GM11168 (cell line): ENCODE results near the gene MACROH2A2.
"Not testable (repeated sequence)": the region's sequence is repeated elsewhere in the genome, so short reads cannot be mapped to it uniquely, and the experiment has no call there.

Source experiments
- in situ Hi-C: fragments of 300-500 bp; cut with MboI; formaldehyde crosslinking; loops from one replicate; pipeline ENCODE4 v1.12.0; 2022; ENCODE audit warnings: low sequenced_read_pairs; ENCODE audit not compliant: unreplicated experiment

MACROH2A2 gene

GRCh38 chr10:70097459-70097858 lies 44.8 kb downstream of the MACROH2A2 start:
- in situ Hi-C loops: no loop called here

- in situ Hi-C loops: no loop called here
These were observed 45.6 kb downstream of the MACROH2A2 start for GRCh38 chr10:70098271-70098670.

- in situ Hi-C loops: not testable (repeated sequence)
These were observed 48.5 kb downstream of the MACROH2A2 start for GRCh38 chr10:70101068-70101562.

- in situ Hi-C loops: no loop called here
These were observed 49.0 kb downstream of the MACROH2A2 start for GRCh38 chr10:70101668-70102067.

- in situ Hi-C loops: no loop called here
These were observed 54.5 kb downstream of the MACROH2A2 start for GRCh38 chr10:70106958-70107791.

- in situ Hi-C loops: no loop called here
These were observed 56.6 kb downstream of the MACROH2A2 start for GRCh38 chr10:70109064-70109729.

DNA sequence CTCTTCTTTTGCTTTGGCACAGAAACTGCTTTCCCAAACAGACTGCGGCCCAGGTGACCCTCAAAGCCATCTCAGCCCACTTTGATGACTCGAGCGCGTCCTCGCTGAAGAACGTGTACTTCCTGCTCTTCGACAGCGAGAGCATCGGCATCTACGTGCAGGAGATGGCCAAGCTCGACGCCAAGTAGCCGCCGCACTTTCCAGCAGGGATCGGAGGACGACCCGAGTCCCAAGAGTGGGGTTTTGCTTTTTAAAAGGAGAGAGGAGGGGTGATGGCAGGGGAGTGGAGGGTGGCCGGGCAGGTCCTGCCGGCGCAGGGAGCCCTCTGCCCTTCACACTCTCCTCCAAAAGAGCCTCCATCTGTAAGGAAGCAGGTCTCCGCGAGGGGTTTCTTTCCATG lies 58.9 kb downstream of the MACROH2A2 start:
- in situ Hi-C loops: no loop called here

GRCh38 chr10:70112071-70112470 lies 59.4 kb downstream of the MACROH2A2 start:
- in situ Hi-C loops: no loop called here

DNA sequence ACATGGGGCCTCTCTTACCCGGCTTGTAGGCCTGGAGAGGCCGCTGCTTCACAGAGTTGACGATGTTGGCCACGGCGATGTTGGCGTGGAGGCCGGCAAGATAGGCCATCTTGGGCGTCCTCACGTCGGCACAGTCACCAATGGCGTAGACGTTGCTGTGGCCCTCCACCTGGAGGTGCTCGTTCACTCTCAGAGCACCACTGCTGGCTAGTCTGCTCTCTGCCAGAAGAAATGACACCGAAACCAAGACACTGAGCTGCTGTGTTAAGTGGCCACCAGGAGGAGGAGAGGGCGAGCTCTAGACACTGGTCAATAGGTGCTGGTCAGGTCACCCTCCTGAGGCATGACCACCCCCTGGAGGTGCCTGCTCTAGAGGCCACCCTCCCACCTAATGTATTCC lies 62.3 kb downstream of the MACROH2A2 start:
- in situ Hi-C loops: no loop called here

GRCh38 chr10:70115948-70116682 lies 63.5 kb downstream of the MACROH2A2 start:
- in situ Hi-C loops: no loop called here

GRCh38 chr10:70117646-70118045 lies 65.0 kb downstream of the MACROH2A2 start:
- in situ Hi-C loops: no loop called here

- in situ Hi-C loops: no loop called here
These were observed 65.5 kb downstream of the MACROH2A2 start for GRCh38 chr10:70118196-70118595.

- in situ Hi-C loops: no loop called here
These were observed 66.6 kb downstream of the MACROH2A2 start for GRCh38 chr10:70119197-70119596.

DNA sequence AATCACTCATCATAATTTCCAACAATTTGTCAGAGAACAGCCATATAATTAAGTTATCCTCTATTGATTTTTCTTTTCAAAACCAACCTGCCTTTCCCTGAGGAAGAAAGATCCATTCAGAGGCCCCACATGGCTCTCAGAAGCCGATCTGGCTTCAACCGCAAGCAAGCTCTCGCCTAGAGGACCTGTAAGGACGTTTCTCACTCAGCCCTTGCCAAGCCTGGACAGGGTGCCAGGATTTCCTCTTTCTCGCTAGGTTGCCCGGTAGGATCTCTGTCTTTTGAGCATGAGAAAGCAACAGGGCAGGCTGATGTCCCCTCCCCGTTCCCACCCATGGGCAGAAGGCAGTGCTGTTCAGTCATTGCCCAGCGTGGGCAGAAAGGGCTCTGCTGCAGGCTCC lies 67.0 kb downstream of the MACROH2A2 start:
- in situ Hi-C loops: no loop called here

GRCh38 chr10:70120417-70120816 lies 67.8 kb downstream of the MACROH2A2 start:
- in situ Hi-C loops: no loop called here

- in situ Hi-C loops: no loop called here
These were observed 68.8 kb downstream of the MACROH2A2 start for GRCh38 chr10:70121281-70121949.

- in situ Hi-C loops: no loop called here
These were observed 70.1 kb downstream of the MACROH2A2 start for GRCh38 chr10:70122742-70123141.

- in situ Hi-C loops: not testable (repeated sequence)
These were observed 70.5 kb downstream of the MACROH2A2 start for GRCh38 chr10:70123166-70123565.

DNA sequence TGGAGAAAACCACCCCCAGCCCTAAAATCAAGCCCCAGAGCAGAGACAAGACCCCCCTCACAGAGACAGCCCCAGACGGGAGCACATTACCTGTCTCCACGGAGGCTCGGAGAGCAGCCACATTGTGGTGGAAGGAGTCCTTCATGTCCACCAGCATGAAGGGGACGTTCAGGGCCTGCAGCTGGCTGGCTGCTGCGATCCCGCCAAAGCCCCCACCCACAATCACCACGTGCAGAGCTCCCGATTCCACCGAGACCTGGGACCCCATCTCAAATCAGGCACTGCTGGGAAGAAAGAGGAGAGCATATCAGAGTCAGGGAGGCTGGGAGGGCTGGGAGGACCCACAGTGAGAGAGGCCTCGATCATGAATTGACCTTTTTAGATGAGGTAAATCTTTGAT lies 71.2 kb downstream of the MACROH2A2 start:
- in situ Hi-C loops: no loop called here

GRCh38 chr10:70124415-70124814 lies 71.8 kb downstream of the MACROH2A2 start:
- in situ Hi-C loops: no loop called here
